Activated T-cell treated with anti-CD3 and anti-CD28 coated beads for 48 hours (primary cell): ENCODE results near the gene KDM5C.

ENCODE experiments used
- DNase-seq: peaks from one replicate; pipeline ENCODE4 v3.0.0-alpha.2; 2020; ENCODE audit warnings: low read depth

The KDM5C gene

GRCh38 chrX:53224860-53225797, at the start of gene KDM5C:
KDM5C (minus strand) TSS chrX:53225207; CDS start chrX:53224889, 318 bp downstream.
- DNase-seq = peak; percentile 74

DNA sequence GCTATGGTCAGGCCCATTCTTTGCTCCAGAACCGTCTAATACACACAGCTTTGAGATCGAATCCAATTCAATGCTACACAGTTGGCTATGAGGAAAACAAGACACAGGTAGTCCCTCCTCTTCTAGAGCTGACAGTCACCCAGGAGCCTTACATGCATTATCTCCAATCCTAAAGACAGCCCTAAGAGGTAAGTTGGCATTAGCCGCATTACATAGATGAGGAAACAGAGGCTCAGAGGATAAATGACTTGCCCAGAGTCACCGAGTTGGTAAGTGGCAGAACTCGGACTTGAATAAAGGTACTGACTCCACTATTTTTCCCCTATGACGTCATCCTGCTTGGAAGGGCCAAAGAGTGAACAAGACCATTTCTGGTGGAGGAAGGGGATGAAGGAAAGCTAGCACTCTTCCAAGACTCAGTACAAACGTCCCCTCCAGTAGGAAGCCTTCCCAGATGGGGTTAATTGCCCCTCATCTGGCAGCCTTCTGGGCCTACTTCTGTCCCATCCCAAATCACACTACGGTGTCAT, 47.9 kb upstream of the KDM5C start:
- no peak for DNase-seq

DNA sequence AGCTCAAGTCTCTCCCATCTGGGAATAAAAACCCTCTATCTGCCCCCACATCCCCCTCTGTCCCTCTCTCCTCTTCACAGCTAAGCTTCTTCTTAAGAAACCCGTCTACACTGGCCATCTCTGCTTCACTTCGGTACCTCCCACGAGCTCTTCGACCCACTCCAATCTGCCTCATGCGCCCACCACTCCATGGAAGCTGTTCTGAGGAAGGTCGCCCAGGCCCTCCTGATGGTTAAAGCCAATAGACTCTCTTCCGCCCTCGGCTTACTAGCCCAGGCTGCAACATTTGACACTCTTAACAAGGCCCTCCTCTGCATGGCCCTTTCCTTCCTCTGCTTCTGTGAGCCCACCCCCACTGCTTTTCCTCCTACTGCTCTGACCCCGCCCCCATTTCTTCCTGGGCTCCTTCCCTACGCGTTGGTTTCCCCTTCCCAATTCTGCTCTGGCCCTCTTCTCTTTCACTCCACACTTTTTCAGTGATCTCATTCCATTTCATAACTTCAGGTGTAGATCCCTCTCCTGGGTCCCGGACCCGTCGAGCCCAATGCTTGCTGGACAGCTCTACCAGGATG, 44.6 kb upstream of the KDM5C start:
- DNase-seq = no peak

DNA sequence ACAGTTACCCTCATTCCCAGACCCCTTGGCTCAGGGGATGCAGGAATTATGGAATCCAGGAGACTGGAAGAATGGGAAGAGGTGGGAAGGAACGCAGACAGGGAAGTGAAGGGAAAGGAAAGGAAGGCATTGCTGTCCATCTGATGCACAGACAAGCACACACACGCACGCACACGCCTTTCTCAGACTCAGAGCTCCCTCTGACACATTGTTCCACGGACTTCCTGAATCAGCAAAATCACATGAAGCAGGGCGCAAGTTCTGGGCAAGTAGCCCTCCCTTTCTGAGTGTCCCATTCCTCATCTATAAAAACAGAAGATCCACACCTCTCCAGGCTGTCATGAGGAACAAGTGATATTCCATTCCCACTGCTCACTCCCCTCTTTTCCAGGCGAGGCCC, 43.2 kb upstream of the KDM5C start:
- no peak for DNase-seq

- DNase-seq = no peak
Measured at GRCh38 chrX:53266914-53267313, 41.9 kb upstream of the KDM5C start.

- DNase-seq = no peak
Measured at GRCh38 chrX:53265771-53266574, 41.0 kb upstream of the KDM5C start.

DNA sequence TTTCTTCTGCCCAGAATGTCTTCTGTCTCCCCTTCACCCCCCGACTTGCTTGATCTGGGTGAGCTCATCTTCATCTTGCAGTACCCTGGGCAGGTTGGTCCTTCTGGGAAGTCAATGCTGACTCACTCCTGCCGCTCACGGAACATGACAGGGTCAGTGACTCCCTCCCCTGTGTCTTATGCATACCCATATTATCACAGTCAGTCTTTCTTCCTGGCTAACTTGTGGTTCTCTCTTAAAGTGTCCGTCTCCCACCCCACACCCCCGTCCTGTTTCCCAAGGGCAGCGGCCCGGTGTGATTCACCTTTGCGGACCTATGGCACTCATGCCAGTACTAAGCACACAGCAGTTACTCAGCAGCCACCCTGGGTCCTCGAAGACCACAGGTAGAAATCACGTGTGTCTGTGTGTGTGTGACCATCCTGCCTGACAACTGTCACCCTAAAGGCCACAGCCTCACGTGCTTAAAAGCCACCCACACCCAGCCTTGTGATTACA, 38.6 kb upstream of the KDM5C start:
- DNase-seq = peak; percentile 42

DNA sequence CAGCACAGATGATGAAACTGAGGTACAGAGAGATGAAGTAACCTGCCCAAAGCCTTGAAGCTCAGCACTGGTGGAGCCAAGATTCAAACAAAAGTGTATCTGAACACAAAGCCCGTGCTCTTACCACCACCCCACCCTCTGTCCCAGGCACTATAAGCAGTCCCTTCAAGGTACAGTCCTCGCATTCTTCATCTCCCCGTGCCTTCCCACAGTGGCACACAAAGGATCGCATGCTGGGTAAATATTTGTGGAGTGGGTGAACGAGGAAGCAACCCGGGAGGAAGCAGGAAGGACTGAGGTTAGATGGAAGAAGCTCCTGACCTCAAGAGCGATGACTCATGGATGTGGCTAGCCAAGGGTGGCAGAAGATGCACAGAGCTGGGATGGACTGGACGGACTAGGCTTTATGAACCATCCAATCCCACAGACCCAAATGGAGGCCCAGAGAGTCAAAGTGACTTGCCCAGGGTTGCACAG, 37.9 kb upstream of the KDM5C start:
- no peak for DNase-seq

DNA sequence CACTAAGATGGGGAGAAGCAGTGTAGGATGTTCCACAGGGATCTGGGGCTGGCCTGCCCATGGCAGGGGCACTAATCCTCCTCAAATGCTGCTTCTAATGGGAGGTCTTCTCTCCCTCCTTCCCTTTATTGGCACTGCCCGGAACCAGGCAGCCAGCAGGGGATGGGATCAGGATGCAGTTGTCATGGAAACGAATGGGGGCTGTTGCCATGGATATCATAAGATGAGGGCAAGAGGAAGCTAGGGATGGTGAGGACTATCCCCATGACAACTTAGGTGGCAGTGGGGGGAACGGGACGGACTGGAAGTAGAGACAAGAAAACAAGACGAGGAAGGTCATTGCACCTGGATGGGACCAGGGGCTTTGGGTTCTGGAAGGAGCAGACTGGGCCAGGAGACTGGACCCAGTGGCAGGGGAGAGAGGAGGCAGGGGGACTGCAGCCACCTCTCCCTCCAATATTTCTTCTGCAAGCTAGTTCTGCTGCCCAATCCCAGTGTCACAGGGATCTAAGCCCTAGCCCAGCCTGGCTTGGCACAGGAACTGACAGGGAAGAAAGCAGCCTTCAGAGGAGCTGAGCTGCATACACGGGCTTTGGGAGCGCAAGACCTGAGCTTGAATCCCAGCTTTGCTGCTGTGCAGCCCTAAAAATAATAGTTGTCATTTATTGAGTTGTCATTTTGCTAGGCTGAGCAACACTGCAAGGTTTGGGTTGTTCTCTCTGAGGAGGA, 37.3 kb upstream of the KDM5C start:
- DNase-seq = no peak

DNA sequence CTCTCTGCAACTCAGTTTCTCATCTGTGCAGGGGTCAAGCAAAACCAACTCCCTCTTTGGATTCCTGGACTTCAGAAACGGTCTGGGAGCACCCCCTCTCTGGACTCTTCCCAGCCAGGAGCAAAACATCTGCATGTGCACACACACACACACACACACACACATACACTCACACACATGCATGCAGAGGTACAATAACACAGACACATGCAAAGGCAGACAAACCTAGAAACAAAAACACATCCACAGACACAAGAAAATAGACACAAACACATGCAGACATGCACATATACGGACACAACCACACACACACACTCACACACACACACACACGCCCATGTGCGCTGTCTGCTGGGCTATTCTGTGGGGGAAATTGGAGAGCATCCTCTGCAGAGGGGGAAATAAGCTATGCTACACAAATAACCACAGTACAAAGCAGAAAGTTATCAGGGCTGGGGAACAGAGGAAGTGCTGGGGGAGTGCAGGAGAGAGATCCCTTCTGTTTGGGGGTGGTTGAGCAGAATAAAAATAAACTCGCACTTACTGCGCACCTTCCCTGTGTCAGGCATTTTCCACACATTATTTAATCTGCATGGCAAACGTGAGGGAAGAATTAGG, 36.5 kb upstream of the KDM5C start:
- DNase-seq = no peak

GRCh38 chrX:53260836-53261235, 35.8 kb upstream of the KDM5C start:
- DNase-seq = no peak

DNA sequence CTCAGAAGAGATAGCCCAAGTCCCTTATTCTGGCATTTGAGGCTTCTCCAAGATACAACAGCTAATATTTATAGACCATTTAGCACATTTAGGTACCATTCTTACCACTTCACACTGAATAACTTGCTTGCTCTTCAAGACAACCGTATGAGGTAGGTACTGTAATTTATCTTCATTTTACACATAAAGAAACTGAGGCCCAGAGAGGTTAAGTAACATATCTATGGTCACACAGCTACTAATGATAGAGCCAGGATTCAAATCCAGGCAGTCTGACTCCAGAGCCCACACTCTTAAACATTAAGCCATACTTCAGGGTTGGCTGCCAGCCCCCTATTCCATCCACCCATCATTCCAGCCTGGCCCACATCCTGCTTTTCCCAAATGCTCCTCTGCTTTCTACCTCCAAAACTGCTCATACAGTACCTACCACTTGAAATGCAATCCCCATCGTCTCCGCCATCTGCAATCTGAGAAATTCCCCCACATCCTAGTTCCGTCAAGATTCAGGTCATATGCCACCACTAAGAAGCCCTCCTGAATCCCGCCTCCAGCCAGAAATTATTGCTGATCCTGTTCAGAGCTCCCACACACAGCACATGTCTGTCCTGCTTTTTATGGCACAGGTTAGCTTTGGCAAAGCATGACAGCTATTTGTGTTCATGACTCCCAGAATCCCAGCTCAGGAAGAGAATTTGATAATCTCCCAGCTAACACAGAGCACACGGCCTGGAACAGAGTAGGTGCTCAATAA, 32.8 kb upstream of the KDM5C start:
- DNase-seq = no peak

DNA sequence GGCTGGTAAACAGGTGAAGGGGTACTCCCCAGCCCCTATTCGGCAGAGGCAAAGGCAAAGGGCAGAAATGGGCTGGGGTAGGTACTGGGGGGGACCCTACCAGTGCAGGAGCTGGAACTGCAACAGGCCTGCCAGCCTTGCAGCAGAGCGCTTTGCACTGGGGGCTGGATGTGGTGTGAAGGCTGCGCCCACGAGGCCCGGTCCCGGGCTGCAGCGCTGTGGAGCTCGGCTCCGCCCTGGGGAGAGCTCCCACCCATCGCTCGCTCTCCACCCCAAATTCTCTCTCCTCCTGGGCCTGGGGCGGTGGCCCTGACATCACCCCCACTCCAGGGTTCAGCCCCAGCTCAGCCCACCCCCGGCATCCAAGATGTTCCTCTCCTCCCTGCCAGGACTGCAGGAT, 32.2 kb upstream of the KDM5C start:
- no peak for DNase-seq

DNA sequence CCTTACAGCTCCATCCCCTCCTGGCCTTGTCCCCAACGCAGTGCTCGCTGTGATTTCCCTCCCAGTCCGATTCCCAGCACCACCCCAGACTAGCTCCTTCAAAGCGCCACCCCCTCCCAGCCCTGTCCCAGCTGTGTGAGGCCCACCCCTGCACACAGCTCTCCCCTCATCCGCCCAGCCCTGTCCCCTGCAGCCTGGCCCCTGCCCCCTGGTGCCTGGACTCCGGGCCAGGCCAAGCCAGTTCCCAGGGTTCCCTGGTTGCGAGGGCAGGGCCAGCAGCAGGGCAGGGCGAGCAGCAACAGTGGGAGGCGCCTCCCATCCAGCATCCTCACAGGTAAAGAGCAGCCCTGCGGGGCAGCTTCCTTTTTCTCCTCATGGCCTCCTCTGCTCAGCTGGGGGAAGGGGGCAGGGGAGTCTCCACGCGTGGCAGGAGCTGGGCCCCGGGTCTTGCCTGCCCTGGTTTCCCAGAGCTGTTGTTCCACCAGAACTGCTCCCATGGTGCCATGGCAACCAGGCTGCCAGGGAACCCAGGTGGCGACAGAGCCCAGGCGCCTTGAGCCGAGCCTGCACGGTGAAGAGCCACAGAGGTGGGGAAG, 31.5 kb upstream of the KDM5C start:
- no peak for DNase-seq

- DNase-seq = no peak
Measured at GRCh38 chrX:53255738-53256191, 30.8 kb upstream of the KDM5C start.

- DNase-seq = no peak
Measured at GRCh38 chrX:53254570-53255461, 29.8 kb upstream of the KDM5C start.

DNA sequence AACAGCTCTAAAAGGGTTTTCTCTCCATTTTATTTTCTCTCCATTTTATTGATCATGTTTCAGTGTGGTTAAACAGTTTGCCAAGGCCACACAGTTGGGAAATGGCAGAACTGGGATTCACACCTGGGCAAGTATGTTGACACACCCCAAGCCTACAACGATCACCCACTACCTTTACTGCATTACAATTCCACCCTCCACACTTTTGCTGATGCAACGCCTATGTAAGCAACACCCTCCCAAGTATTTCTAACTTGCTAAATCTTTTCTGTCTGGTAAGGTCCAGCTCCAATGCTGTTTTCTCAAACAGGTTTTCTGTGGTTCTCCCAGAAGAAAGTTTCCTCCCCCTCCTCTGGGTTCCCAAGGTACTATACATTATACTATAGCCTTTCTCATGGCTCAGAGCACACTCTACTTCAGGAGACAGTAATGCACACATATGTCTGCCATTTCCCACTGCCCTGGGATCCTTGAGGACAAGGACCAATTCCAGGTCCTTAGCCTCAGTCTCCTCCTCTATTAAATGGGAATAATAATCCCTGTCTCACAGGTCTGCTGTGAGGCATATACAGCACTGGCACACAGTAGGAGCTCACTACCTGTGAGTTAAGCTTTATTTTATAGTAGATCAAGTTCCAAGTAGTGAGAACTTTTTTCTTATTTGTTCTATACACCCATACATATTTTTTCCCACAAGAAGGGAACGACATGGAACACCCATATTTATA, 28.4 kb upstream of the KDM5C start:
- no peak for DNase-seq

GRCh38 chrX:53251307-53251706, 26.3 kb upstream of the KDM5C start:
- no peak for DNase-seq
